Astrocyte (in vitro differentiated cells and primary cell): ENCODE measurements around the gene EPN2. TPM values are rescaled to one million over a fixed set of nuclear protein-coding genes. Genes with fewer than 3 reads are reported as not detected.
"Not testable (repeated sequence)": the region's sequence is repeated elsewhere in the genome, so short reads cannot be mapped to it uniquely, and the experiment has no call there.

Experiments used
- DNase-seq: peaks from one replicate; pipeline ENCODE4 v3.0.0-alpha.2; 2010; ENCODE audit warnings: low read depth
- FAIRE-seq: peaks from 2 replicates; lab custom pipeline; 2011; peaks lifted over from hg19 to GRCh38; lab: Jason Lieb, UNC
- H2AFZ ChIP-seq: 2 replicates; pipeline ENCODE4 v1.6.0; 2012; ENCODE audit warnings: low read depth, low read length, inconsistent platforms
- H3K27ac ChIP-seq: 2 replicates; pipeline ENCODE4 v1.5.1; 2011; ENCODE audit warnings: low read depth, low read length, inconsistent platforms
- H3K27me3 ChIP-seq: 2 replicates; pipeline ENCODE4 v1.6.0; 2011; ENCODE audit warnings: low read length, inconsistent platforms; ENCODE audit not compliant: insufficient read depth
- H3K36me3 ChIP-seq: 2 replicates; pipeline ENCODE4 v1.5.1; 2011; ENCODE audit warnings: low read length, inconsistent platforms; ENCODE audit not compliant: insufficient read depth
- H3K4me1 ChIP-seq: 2 replicates; pipeline ENCODE4 v1.5.1; 2011; ENCODE audit warnings: low read length, inconsistent platforms; ENCODE audit not compliant: insufficient read depth
- H3K4me2 ChIP-seq: 2 replicates; pipeline ENCODE4 v1.6.0; 2012; ENCODE audit warnings: low read length, inconsistent platforms
- H3K4me3 ChIP-seq: 2 replicates; pipeline ENCODE4 v1.5.1; 2011; ENCODE audit warnings: low read depth, mild to moderate bottlenecking, low read length, inconsistent platforms; ENCODE audit not compliant: insufficient read depth
- H3K79me2 ChIP-seq: 2 replicates; pipeline ENCODE4 v1.6.0; 2012; ENCODE audit warnings: mild to moderate bottlenecking, low read length, inconsistent platforms; ENCODE audit not compliant: insufficient read depth
- H3K9ac ChIP-seq: 2 replicates; pipeline ENCODE4 v1.6.0; 2012; ENCODE audit warnings: mild to moderate bottlenecking, low read length, inconsistent platforms
- H3K9me3 ChIP-seq: 2 replicates; pipeline ENCODE4 v1.5.1; 2012; ENCODE audit warnings: low read depth, mild to moderate bottlenecking, low read length, inconsistent platforms; ENCODE audit not compliant: insufficient read depth
- H4K20me1 ChIP-seq: 2 replicates; pipeline ENCODE4 v1.6.0; 2012; ENCODE audit warnings: low read length, inconsistent platforms; ENCODE audit not compliant: insufficient read depth
- H3K27ac Mint-ChIP-seq: one replicate; pipeline ENCODE4 v1.8.0; 2021; ENCODE audit warnings: mild to moderate bottlenecking, mixed read lengths; ENCODE audit not compliant: unreplicated experiment
- H3K27me3 Mint-ChIP-seq: one replicate; pipeline ENCODE4 v1.8.0; 2021; ENCODE audit warnings: low read depth, mixed read lengths; ENCODE audit not compliant: unreplicated experiment
- H3K36me3 Mint-ChIP-seq: one replicate; pipeline ENCODE4 v1.8.0; 2021; ENCODE audit warnings: low read depth, mixed read lengths; ENCODE audit not compliant: unreplicated experiment
- H3K4me1 Mint-ChIP-seq: one replicate; pipeline ENCODE4 v1.8.0; 2021; ENCODE audit warnings: low read depth, mixed read lengths; ENCODE audit not compliant: unreplicated experiment
- H3K4me3 Mint-ChIP-seq: one replicate; pipeline ENCODE4 v1.8.0; 2021; ENCODE audit warnings: mild to moderate bottlenecking, moderate library complexity, mixed read lengths; ENCODE audit not compliant: unreplicated experiment
- H3K9me3 Mint-ChIP-seq: one replicate; pipeline ENCODE4 v1.8.0; 2021; ENCODE audit warnings: mild to moderate bottlenecking, mixed read lengths; ENCODE audit not compliant: unreplicated experiment
- total RNA-seq: library from RNA; stranded (reverse); gene quantifications from 2 replicates; pipeline ENCODE4 v1.2.1, GENCODE V29; 2021

EPN2 gene
- total RNA-seq, 1 donor from 2014 or later: 48.7 TPM

- not testable (repeated sequence) for H3K27ac Mint-ChIP-seq, H3K27me3 Mint-ChIP-seq, H3K4me3 Mint-ChIP-seq, DNase-seq, FAIRE-seq, H3K36me3 ChIP-seq, H3K79me2 ChIP-seq, H3K9me3 Mint-ChIP-seq, H3K4me2 ChIP-seq, H3K9ac ChIP-seq, H3K27me3 ChIP-seq, H3K27ac ChIP-seq, H4K20me1 ChIP-seq, H3K9me3 ChIP-seq, H3K36me3 Mint-ChIP-seq, H2AFZ ChIP-seq, H3K4me1 Mint-ChIP-seq, H3K4me1 ChIP-seq, H3K4me3 ChIP-seq
Measured at GRCh38 chr17:19220195-19220594, 17.0 kb upstream of the EPN2 start.

DNA sequence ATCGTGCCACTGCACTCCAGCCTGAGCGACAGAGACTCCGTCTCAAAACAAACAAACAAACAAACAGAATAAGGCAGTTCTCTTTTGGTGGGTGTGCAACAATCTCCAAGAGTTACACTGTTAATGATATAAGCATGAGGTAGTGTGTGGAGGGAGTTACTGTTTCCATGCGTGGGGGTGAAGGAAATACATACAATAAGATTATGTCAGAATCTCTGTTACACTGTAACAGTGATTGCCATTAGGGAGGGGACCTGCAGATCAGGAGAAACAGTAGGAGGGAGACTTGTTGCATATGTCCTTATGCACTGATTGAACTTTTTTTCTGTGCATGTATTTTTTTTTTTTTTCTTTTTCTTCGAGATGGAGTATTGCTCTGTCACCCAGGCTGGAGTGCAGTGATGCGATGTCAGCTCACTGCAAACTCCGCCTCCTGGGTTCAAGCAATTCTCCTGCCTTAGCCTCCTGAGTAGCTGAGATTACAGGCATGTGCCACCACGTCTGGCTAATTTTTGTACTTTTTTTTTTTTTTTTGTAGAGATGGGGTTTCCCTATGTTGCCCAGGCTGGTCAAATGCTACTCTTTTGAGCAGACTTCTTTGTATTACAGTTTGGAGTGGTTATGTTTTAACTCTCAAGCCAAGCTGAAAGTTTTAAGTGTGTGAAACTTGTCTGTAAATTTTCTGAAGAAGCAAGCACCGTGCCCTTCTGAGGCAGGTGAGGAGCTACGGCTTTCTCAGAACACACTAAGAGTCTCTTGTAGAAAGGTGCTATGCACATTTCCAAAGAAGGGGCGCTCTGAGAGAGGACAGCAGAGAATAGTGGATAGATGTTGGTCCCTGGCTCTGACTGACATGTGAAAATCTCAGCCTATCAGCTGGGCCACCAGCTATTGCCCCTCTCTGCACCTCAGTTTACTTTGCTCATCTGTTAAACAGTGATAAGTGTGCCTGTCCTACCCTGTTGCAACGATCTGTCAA lies 10.3 kb upstream of the EPN2 start:
- H3K27ac ChIP-seq, H3K27me3 ChIP-seq, H3K4me1 ChIP-seq, H3K36me3 ChIP-seq, H3K9me3 Mint-ChIP-seq, H3K4me3 Mint-ChIP-seq, DNase-seq, H3K36me3 Mint-ChIP-seq, H3K27ac Mint-ChIP-seq, H3K4me3 ChIP-seq, H4K20me1 ChIP-seq, H3K27me3 Mint-ChIP-seq, H3K9ac ChIP-seq, H2AFZ ChIP-seq, H3K4me1 Mint-ChIP-seq, FAIRE-seq, H3K4me2 ChIP-seq, H3K79me2 ChIP-seq, H3K9me3 ChIP-seq: not testable (repeated sequence)

DNA sequence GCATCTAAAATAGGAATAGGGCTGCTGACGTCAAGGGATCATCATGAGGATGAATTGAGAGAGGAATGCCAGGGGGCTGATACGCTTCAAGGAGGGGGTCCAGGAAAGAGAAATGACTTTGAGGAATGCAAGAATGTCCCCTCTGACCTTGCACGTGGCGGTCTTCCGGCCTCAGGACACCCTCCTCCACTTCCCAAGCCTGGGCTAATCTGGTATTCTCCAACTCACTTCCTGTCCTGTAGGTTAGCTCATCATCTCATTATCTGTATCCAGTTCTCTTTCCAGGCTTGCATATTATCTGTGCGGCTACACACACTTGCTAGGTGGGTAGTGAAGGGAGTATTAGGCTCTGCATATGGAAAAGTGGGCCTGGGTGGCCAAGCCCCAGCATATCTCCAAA lies 2.5 kb upstream of the EPN2 start:
- H3K9ac ChIP-seq, H2AFZ ChIP-seq, H3K4me1 ChIP-seq, H3K4me3 ChIP-seq, H3K4me1 Mint-ChIP-seq, H3K9me3 ChIP-seq, H3K27ac Mint-ChIP-seq, H4K20me1 ChIP-seq, H3K27me3 ChIP-seq, H3K4me2 ChIP-seq, DNase-seq, H3K9me3 Mint-ChIP-seq, H3K4me3 Mint-ChIP-seq, H3K27ac ChIP-seq, H3K27me3 Mint-ChIP-seq, H3K36me3 Mint-ChIP-seq, H3K36me3 ChIP-seq: not testable (repeated sequence)
- peak; percentile 20 for FAIRE-seq
- peaks cover 21% of the 10 kb centered on the region for H3K79me2 ChIP-seq

- H3K4me3 ChIP-seq, H3K36me3 ChIP-seq, H3K9me3 Mint-ChIP-seq, H3K27ac Mint-ChIP-seq, H3K27me3 Mint-ChIP-seq, DNase-seq, H3K4me1 Mint-ChIP-seq, FAIRE-seq, H3K9me3 ChIP-seq, H3K9ac ChIP-seq, H2AFZ ChIP-seq, H3K4me3 Mint-ChIP-seq, H3K27me3 ChIP-seq, H3K27ac ChIP-seq, H3K36me3 Mint-ChIP-seq, H3K4me1 ChIP-seq: not testable (repeated sequence)
- Histone ChIP-seq H3K4me2 (peak overlapping the region; percentile 98), H3K79me2 (peaks cover 37% of the 10 kb centered on the region), H4K20me1 (peaks cover 28% of the 10 kb centered on the region)
Measured at GRCh38 chr17:19236351-19237138, 621 bp upstream of the EPN2 start.
